Sigmoid colon (tissue), 7 donors: Measurements from ENCODE around the gene PA2G4. TPM values are rescaled to one million over a fixed set of nuclear protein-coding genes. Genes with fewer than 3 reads are reported as not detected.
"Not testable (repeated sequence)": the region's sequence is repeated elsewhere in the genome, so short reads cannot be mapped to it uniquely, and the experiment has no call there.

Experiments
- DNase-seq: peaks from one replicate; pipeline ENCODE4 v3.0.0-alpha.2; 2019
- H3K27ac ChIP-seq, 4 donors: fragments of 200-600 bp; sonication (generic); one replicate each; pipeline ENCODE4 v1.5.1; 2016 to 2019; ENCODE audit warnings: mild to moderate bottlenecking in 1 of 4
- H3K27me3 ChIP-seq, 3 donors: fragments of 200-600 bp; sonication (generic); one replicate each; pipeline ENCODE4 v1.5.1; 2019; ENCODE audit warnings: mild to moderate bottlenecking in 1 of 3
- H3K36me3 ChIP-seq, 4 donors: fragments of 200-600 bp; sonication (generic); one replicate each; pipeline ENCODE4 v1.5.1; 2016 to 2019
- H3K4me1 ChIP-seq, 4 donors: fragments of 200-600 bp; sonication (generic); one replicate each; pipeline ENCODE4 v1.5.1; 2017 to 2019
- H3K4me3 ChIP-seq, 4 donors: fragments of 200-600 bp; sonication (generic); one replicate each; pipeline ENCODE4 v1.5.1; 2017 to 2019; ENCODE audit warnings: mild to moderate bottlenecking in 2 of 4, moderate library complexity in 1 of 4
- H3K9me3 ChIP-seq, 4 donors: fragments of 200-600 bp in 3 of 4; sonication (generic) in 3 of 4; one replicate each; pipeline versions ENCODE4 v1.5.1 to v1.6.1; 2013 to 2019
- CTCF ChIP-seq, 4 experiments: fragments of 450-650 bp in 3 of 4; fragments of 200-600 bp in 1 of 4; IDR thresholded peaks; one replicate each; pipeline ENCODE4 v1.5.1; 2016 to 2019; ENCODE audit warnings: antibody characterized with exemption in 4 of 4, mild to moderate bottlenecking in 3 of 4, moderate library complexity in 2 of 4
- EP300 ChIP-seq, 4 donors: sonication (generic); formaldehyde crosslinking; IDR thresholded peaks; one replicate each; pipeline ENCODE4 v1.6.1; 2017; ENCODE audit warnings: antibody characterized with exemption in 4 of 4
- POLR2A ChIP-seq, 2 donors: fragments of 450-650 bp; IDR thresholded peaks; one replicate each; pipeline ENCODE4 v1.6.1; 2016; ENCODE audit warnings: antibody characterized with exemption in 2 of 2, mild to moderate bottlenecking in 2 of 2, moderate library complexity in 2 of 2
- POLR2AphosphoS5 ChIP-seq, 4 donors: sonication (generic); formaldehyde crosslinking; IDR thresholded peaks; one replicate each; pipeline ENCODE4 v1.6.1; 2017; ENCODE audit warnings: antibody characterized with exemption in 4 of 4
- WGBS, 2 donors: extraction: QIAGEN DNeasy Blood & Tissue Kit; methylation state at CpG; one replicate each; pipeline ENCODE4 v1.1.7; 2013; 5-methylcytosine and 5-hydroxymethylcytosine counted together
- intact Hi-C: fragments of 100-400 bp; cut with DNase I; formaldehyde crosslinking; loops from one replicate; pipeline ENCODE4 v1.15.1; 2023
- polyA plus RNA-seq, 3 donors: library from polyadenylated mRNA; stranded (reverse); fragments of 200-250 nt; gene quantifications; one replicate each; pipeline ENCODE4 v1.2.3, GENCODE V29; 2013
- total RNA-seq, 4 donors: library from RNA; depleted of rRNA; stranded (reverse); fragments of >200 nt; gene quantifications; one replicate each; pipeline ENCODE4 v1.1.0, GENCODE V29; 2016
- donor health status: healthy with polysubstance abuse.
- donor health status: Bipolar disorder and iron deficiency.
- donor health status: healthy.

Gene PA2G4
- total and polyA plus RNA-seq, 7 donors, result 52.9 to 157 (median 106) TPM

GRCh38 chr12:56074396-56074795, 30.0 kb upstream of the PA2G4 start:
- intact Hi-C loops, result no loop called here
- DNase-seq, result peak; percentile 1
- 89 to 91% methylated on average over 5 of the region's 5 CpGs for WGBS, 2 donors
- TF ChIP-seq CTCF (IDR thresholded peaks at IDR 0.05) (no peak), POLR2A (IDR thresholded peaks at IDR 0.05) (no peak)
- Histone ChIP-seq H3K4me3 (no peak overlapping the region), H3K4me1 (peaks cover 0 to 9% (median 8%) of the 10 kb centered on the region in 4 donors), H3K27ac (no peak overlapping the region), H3K27me3 (no peaks in the 10 kb centered on the region), H3K9me3 (no peaks in the 10 kb centered on the region), H3K36me3 (no peaks in the 10 kb centered on the region)

GRCh38 chr12:56077966-56078365, 26.4 kb upstream of the PA2G4 start:
- H3K27me3 ChIP-seq, result peaks cover 0 to 14% (median 3%) of the 10 kb centered on the region in 3 donors
- intact Hi-C loops, H3K9me3 ChIP-seq, H3K27ac ChIP-seq, H3K36me3 ChIP-seq, H3K4me3 ChIP-seq: not testable (repeated sequence)
- peak; percentile 0 for DNase-seq
- WGBS, 2 donors, result 89 to 93% methylated on average over 9 of the region's 9 CpGs
- peaks cover 0 to 22% (median 18%) of the 10 kb centered on the region in 4 donors for H3K4me1 ChIP-seq

DNA sequence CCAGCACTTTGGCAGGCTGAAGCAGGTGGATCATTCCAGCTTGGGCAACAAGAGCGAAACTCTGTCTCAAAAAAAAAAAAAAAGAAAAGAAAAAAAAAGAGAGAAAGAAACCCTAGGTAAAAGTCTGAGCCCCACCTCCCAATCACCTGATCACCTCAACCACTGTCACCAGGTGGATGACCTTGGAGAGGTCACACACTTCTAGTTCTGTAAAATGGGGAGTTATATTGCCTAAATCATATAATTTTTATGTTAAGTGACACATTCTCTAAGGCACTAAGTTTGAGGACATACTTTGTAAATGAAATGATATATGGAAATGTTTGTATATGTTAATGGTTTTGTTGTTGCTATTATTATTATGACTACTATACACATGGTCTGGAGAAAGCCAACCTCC, 25.9 kb upstream of the PA2G4 start:
- H3K27ac ChIP-seq, result peak overlapping the region; percentile 59 to 79 (median 76)
- TF ChIP-seq POLR2AphosphoS5 (IDR thresholded peaks at IDR 0.05) (no peak), CTCF (IDR thresholded peaks at IDR 0.05) (no peak), EP300 (IDR thresholded peaks at IDR 0.05) (no peak), POLR2A (IDR thresholded peaks at IDR 0.05) (no peak)

GRCh38 chr12:56078931-56079722, 25.2 kb upstream of the PA2G4 start:
- Histone ChIP-seq H3K4me1 (peaks cover 0 to 22% (median 18%) of the 10 kb centered on the region in 4 donors), H3K9me3 (no peaks in the 10 kb centered on the region), H3K27ac (peak overlapping the region; percentile 59 to 79 (median 76)), H3K4me3 (peak overlapping the region; percentile 37 to 58 (median 46)), H3K27me3 (peaks cover 0 to 14% (median 3%) of the 10 kb centered on the region in 3 donors), H3K36me3 (no peaks in the 10 kb centered on the region)
- WGBS, 2 donors, result 1 to 3% methylated on average over 50 of the region's 50 CpGs
- DNase-seq, result peak; percentile 93
- intact Hi-C loops, result loop anchor here (1.0 kb wide), 1 partner anchor 25 kb away; the partner anchor contains the start of gene PA2G4
- TF ChIP-seq EP300 (IDR thresholded peaks at IDR 0.05) (no peak), CTCF (IDR thresholded peaks at IDR 0.05) (peak; percentile 57 to 81 (median 76)), POLR2AphosphoS5 (IDR thresholded peaks at IDR 0.05) (peak in 3 of 4 donors; percentile 4 to 44 (median 28)), POLR2A (IDR thresholded peaks at IDR 0.05) (no peak)

More for the DNA sequence above, 25.9 kb upstream of the PA2G4 start:
- Histone ChIP-seq H3K27me3 (peaks cover 0 to 14% (median 3%) of the 10 kb centered on the region in 3 donors), H3K9me3 (no peaks in the 10 kb centered on the region), H3K36me3 (no peaks in the 10 kb centered on the region), H3K4me1 (peaks cover 0 to 22% (median 18%) of the 10 kb centered on the region in 4 donors), H3K4me3 (peak overlapping the region in 1 of 4 donors; percentile 50)
- WGBS, 2 donors, result 95 to 96% methylated on average over 1 of the region's 1 CpG
- DNase-seq, result no peak
- intact Hi-C loops, result no loop called here

DNA sequence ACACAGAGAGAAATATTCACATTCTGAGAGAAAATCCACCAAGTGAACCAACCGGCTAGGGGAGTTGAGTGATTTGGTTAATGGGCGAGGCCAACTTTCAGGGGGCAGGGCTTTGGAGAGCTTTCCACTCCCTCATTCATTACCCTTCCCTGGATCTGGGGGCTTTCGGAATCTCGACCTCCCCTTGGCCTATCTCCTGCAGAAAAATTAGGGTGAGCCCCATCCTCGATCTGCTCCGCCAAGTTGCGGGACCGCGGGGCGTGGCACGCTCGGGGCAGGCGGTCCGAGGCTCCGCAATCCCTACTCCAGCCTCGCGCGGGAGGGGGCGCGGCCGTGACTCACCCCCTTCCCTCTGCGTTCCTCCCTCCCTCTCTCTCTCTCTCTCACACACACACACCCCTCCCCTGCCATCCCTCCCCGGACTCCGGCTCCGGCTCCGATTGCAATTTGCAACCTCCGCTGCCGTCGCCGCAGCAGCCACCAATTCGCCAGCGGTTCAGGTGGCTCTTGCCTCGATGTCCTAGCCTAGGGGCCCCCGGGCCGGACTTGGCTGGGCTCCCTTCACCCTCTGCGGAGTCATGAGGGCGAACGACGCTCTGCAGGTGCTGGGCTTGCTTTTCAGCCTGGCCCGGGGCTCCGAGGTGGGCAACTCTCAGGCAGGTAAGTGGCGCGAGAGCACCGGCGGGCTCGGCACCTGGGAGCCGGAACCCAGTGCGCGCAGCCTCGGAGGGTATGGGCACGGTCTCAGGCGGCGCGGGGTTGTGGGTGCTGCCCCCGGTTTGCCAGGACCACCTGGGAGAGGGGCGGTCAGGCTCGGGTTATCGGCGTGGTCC, 24.4 kb upstream of the PA2G4 start, which contains the start of gene ERBB3:
Gene ERBB3, plus strand, starts transcription at position 443 of the 833 bp plus-strand sequence. Its CDS starts 136 bp downstream, at position 579.
- DNase-seq, result peak; percentile 87
- H3K27me3 ChIP-seq, result peaks cover 0 to 14% (median 3%) of the 10 kb centered on the region in 3 donors
- H3K36me3 ChIP-seq, result no peaks in the 10 kb centered on the region
- intact Hi-C loops, result loop anchor here (1.0 to 5.0 kb wide), 2 partner anchors 24 to 33 kb away; partner anchors contain the start of gene PA2G4
- no peaks in the 10 kb centered on the region for H3K9me3 ChIP-seq
- H3K4me1 ChIP-seq, result peaks cover 0 to 22% (median 18%) of the 10 kb centered on the region in 4 donors
- peak within 1 kb of the TSS; percentile 59 to 79 (median 76) for H3K27ac ChIP-seq
- peak within 1 kb of the TSS; percentile 37 to 58 (median 46) for H3K4me3 ChIP-seq
- 0 to 1% methylated on average over 59 of the region's 59 CpGs for WGBS, 2 donors
- TF ChIP-seq EP300 (IDR thresholded peaks at IDR 0.05), result no peak
- TF ChIP-seq POLR2AphosphoS5 (IDR thresholded peaks at IDR 0.05), result peak in 3 of 4 donors; percentile 22 to 83 (median 75)
- no peak for TF ChIP-seq CTCF (IDR thresholded peaks at IDR 0.05)
- TF ChIP-seq POLR2A (IDR thresholded peaks at IDR 0.05), result peak in 1 of 2 donors; percentile 80
